ENCODE data around the gene PDXP. TPM values are rescaled to one million over a fixed set of nuclear protein-coding genes. Genes with fewer than 3 reads are reported as not detected.

PDXP gene
- total and polyA plus RNA-seq, 2 of the 4 experiments (the other 2 are of a cell fraction), result 5.4 to 24.1 TPM

DNA sequence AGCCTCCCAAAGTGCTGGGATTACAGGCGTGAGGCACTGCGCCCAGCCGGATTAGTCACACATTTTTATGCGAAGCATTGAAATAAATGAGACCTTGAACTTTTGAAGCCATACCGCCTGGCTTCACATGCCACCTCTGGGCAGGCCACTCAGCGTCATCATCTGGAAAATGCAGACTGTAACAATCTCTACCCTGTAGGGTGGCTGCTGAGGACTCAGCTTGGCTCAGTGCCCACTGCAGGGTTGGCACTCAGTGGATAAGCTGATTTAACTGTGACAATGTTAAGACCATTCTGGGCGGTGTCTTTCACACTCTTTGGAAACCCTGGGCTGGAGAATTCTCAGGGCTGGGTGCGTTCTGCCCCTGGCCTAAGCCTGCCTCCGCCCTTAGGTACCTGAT lies 10.6 kb upstream of the PDXP start:
- TF ChIP-seq RFX5 (IDR thresholded peaks at IDR 0.05; ENCODE audit: low read depth, low read length) (no peak), BHLHE40 (IDR thresholded peaks at IDR 0.05; ENCODE audit: low read depth, low read length) (no peak), FOS (IDR thresholded peaks at IDR 0.05; ENCODE audit: low read depth, low read length) (no peak), RCOR1 (IDR thresholded peaks at IDR 0.05; ENCODE audit: insufficient replicate concordance, low read length) (no peak), CEBPB (IDR thresholded peaks at IDR 0.05; ENCODE audit: low read depth, low read length) (no peak)
- TF ChIP-seq, protein P1, sequence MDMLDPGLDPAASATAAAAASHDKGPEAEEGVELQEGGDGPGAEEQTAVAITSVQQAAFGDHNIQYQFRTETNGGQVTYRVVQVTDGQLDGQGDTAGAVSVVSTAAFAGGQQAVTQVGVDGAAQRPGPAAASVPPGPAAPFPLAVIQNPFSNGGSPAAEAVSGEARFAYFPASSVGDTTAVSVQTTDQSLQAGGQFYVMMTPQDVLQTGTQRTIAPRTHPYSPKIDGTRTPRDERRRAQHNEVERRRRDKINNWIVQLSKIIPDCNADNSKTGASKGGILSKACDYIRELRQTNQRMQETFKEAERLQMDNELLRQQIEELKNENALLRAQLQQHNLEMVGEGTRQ (IDR thresholded peaks at IDR 0.05; ENCODE audit: low read depth, low read length), result no peak
- TF ChIP-seq, protein P2, sequence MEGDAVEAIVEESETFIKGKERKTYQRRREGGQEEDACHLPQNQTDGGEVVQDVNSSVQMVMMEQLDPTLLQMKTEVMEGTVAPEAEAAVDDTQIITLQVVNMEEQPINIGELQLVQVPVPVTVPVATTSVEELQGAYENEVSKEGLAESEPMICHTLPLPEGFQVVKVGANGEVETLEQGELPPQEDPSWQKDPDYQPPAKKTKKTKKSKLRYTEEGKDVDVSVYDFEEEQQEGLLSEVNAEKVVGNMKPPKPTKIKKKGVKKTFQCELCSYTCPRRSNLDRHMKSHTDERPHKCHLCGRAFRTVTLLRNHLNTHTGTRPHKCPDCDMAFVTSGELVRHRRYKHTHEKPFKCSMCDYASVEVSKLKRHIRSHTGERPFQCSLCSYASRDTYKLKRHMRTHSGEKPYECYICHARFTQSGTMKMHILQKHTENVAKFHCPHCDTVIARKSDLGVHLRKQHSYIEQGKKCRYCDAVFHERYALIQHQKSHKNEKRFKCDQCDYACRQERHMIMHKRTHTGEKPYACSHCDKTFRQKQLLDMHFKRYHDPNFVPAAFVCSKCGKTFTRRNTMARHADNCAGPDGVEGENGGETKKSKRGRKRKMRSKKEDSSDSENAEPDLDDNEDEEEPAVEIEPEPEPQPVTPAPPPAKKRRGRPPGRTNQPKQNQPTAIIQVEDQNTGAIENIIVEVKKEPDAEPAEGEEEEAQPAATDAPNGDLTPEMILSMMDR (conservative IDR thresholded peaks at IDR 0.05; ENCODE audit: low read depth, low read length), result no peak

More for the DNA sequence above, 10.6 kb upstream of the PDXP start:
- Histone ChIP-seq H3K18ac (ENCODE audit: low read depth, low read length) (no peak overlapping the region), H3K4me1 (ENCODE audit: control insufficient read depth, insufficient read depth, low read length) (peaks cover 4% of the 10 kb centered on the region), H3K4me2 (ENCODE audit: low read depth, low read length) (no peak overlapping the region), H3K27ac (ENCODE audit: insufficient read depth, low read length) (no peak overlapping the region), H3K27me3 (ENCODE audit: control insufficient read depth, insufficient read depth, low read length) (no peaks in the 10 kb centered on the region), H2AK5ac (ENCODE audit: low read depth, low read length) (no peak overlapping the region), H2BK20ac (ENCODE audit: low read depth, low read length) (no peak overlapping the region), H3K14ac (replicated peaks; ENCODE audit: low read depth, low read length) (no peak overlapping the region), H3K79me1 (ENCODE audit: low read depth in 1 of 2, low read length in 2 of 2) (peaks cover 0 to 13% of the 10 kb centered on the region in 2 experiments; a peak in 2 of 4 replicates), H3K23ac (ENCODE audit: low read depth, low read length) (no peak overlapping the region), H4K8ac (ENCODE audit: low read depth in 2 of 2, low read length in 2 of 2) (no peak overlapping the region), H3K4ac (ENCODE audit: low read depth, low read length) (no peak overlapping the region), H2BK15ac (ENCODE audit: low read depth, low read length) (no peak overlapping the region), H4K20me1 (ENCODE audit: insufficient read depth, low read length) (peaks cover 9% of the 10 kb centered on the region), H2AFZ (replicated peaks; ENCODE audit: low read length, poor library complexity) (no peak overlapping the region), H4K5ac (ENCODE audit: low read depth, low read length) (no peak overlapping the region), H3K9ac (ENCODE audit: low read depth, low read length) (no peak overlapping the region), H4K91ac (ENCODE audit: insufficient read depth, low read depth, low read length) (no peak overlapping the region), H3K36me3 (ENCODE audit: control insufficient read depth, insufficient read depth, low read length) (peaks cover 66% of the 10 kb centered on the region), H3K9me3 (ENCODE audit: control insufficient read depth, insufficient read depth, low read length) (no peaks in the 10 kb centered on the region), H3K9me1 (ENCODE audit: insufficient read depth, low read length) (no peaks in the 10 kb centered on the region), H3K56ac (ENCODE audit: extremely low read depth, insufficient read depth, low read length) (no peak overlapping the region), H3K4me3 (ENCODE audit: insufficient read depth, low read depth, low read length) (no peak overlapping the region), H2BK5ac (ENCODE audit: low read depth, low read length, poor library complexity, severe bottlenecking) (no peak overlapping the region), H2BK120ac (ENCODE audit: low read depth, low read length) (no peak overlapping the region), H2AK9ac (replicated peaks; ENCODE audit: low read depth, low read length, poor library complexity) (no peak overlapping the region)
- no peak for ATAC-seq (ENCODE audit: low read depth)
- BruUV-seq (replicated peaks), result no TSS peak
- in situ Hi-C loops (cut with MboI; ENCODE audit: low sequenced_read_pairs), result loop anchor here (5.0 kb wide), 1 partner anchor 34 kb away; no protein-coding TSS in a partner anchor
- no peak for DNase-seq
- dilution Hi-C loops (cut with HindIII; ENCODE audit: low sequenced_read_pairs, unreplicated experiment), result no loop called here
- ChIA-PET CTCF (interaction anchor here (0.7 kb wide), 1 partner anchor 40 kb away, joined by 3 read pairs; the partner anchor contains the start of gene GGA1), POLR2A (ENCODE audit: unreplicated experiment) (interaction anchor here (0.5 kb wide), 1 partner anchor 13 kb away, joined by 12 read pairs; no protein-coding TSS in a partner anchor)
- 100% methylated on average over 1 of the region's 9 CpGs; no CpG with 5 or more reads in 1 of the 2 experiments for WGBS, 2 experiments (ENCODE audit: extremely low coverage in 2 of 2, insufficient read length in 1 of 2)
- intact Hi-C loops (cut with micrococcal nuclease), result no loop called here
